ENCODE results near the gene TREH.
A peak's percentile ranks its signal among the peaks of the same experiment; 100 is the strongest.

DNA sequence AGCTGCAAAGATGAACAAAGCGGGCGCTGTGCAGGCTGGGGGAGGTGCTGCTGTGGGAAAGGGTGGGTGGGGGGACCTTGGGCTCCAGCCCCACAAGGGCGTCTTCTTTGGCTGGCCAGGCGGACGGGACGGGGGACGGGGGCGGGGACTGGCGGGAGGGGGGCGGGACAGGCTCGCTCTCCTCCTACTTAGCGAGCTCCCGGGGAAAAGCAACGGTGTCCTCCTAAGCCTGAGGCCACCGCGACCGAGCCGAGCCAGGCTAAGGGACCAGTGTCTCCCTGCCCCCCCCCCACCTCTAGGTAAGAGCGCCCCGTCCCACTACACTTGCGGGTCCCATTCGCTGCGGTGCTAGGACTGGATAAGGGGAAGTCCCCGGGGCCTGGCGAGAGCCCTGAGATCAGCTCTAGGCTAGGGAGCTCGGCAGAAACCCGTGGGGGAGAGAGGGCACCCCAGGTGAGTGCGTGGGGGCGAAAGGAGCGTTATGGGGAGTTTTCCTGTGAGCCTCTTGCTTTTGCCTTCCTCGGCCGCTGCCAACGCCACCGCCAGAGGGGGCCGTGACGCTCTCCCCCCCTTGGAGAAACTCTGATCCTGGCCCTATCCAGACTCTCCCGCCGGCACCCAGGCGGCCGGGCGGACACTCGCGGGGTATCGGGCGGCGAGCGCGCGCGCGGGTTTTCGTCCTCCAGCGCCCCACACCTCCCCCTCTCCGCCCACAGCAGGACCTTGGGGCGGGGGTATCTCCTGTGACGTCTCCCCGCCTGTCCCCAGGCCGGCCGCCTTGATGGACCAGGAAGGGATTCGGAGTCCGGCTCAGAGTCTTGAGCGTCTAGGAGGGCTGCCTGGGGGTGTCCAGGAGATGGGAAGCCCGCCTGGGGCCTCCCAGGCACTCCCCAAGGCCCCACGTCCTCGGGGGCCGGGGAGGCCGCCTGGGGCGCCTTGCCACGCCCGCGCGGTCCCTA is 71.8 kb downstream of the TREH start, which contains the start of gene PHLDB1:
- TF ChIP-seq CBX8 (IDR thresholded peaks at IDR 0.05; ENCODE audit: borderline replicate concordance, low read depth, low read length) (no peak), CTCF (IDR thresholded peaks at IDR 0.05; ENCODE audit: control extremely low read depth in 1 of 3, insufficient read depth in 1 of 3, low read depth in 1 of 3, low read length in 3 of 3) (peak; percentile 26 to 49 (median 27); a peak in 3 of 4 replicates), POLR2A (IDR thresholded peaks at IDR 0.05; ENCODE audit: control extremely low read depth in 1 of 2, low read depth in 2 of 2, low read length in 2 of 2) (no peak), FOSL1 (IDR thresholded peaks at IDR 0.05; ENCODE audit: insufficient read depth, low read depth, low read length) (no peak), EZH2 (IDR thresholded peaks at IDR 0.05; ENCODE audit: low read depth, low read length, severe bottlenecking) (no peak), SAP30 (IDR thresholded peaks at IDR 0.05; ENCODE audit: insufficient read depth, insufficient replicate concordance, low read length) (no peak), YY1 (IDR thresholded peaks at IDR 0.05; ENCODE audit: low read depth, low read length) (no peak), JUN (IDR thresholded peaks at IDR 0.05; ENCODE audit: low read depth, low read length) (no peak), SUZ12 (IDR thresholded peaks at IDR 0.05; ENCODE audit: low read length) (no peak), EGR1 (IDR thresholded peaks at IDR 0.05; ENCODE audit: borderline replicate concordance, low read depth, low read length) (0 out of 2 replicates have a peak, but pooled peaks have one; percentile 18)
